ENCODE results near the gene NCAM1.

The NCAM1 gene

DNA sequence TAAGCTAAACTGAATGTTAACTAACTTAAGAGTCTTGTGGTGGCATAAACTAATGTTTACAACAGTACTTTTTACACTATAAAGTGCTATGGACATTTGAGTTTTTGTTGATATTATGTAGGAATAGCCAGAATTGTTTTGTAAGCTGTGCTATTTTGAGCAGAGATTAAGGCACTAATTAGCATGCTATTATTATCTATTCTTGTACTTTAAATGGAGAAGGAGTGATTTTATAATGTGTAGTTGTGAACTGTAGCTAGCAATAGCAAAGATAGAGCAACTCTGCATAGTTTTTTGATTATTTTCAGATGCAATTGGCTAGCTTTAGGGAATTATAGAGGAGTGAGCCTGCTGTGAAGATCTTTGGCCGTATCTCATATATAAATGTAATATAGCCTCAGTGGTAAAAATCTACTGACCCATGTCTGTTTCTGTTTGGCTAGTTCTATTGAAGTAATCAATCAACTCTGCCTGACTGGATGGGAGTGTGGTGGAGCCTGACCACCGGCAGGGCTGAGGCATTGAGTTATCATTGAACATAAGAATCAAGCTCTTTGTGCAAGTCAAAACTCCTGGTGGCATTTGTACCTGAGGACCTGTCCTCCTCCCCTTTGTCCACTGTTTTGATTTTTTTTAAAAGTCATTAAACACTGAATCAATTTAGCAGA, 34.3 kb downstream of the NCAM1 start:
- TF ChIP-seq, protein P1, sequence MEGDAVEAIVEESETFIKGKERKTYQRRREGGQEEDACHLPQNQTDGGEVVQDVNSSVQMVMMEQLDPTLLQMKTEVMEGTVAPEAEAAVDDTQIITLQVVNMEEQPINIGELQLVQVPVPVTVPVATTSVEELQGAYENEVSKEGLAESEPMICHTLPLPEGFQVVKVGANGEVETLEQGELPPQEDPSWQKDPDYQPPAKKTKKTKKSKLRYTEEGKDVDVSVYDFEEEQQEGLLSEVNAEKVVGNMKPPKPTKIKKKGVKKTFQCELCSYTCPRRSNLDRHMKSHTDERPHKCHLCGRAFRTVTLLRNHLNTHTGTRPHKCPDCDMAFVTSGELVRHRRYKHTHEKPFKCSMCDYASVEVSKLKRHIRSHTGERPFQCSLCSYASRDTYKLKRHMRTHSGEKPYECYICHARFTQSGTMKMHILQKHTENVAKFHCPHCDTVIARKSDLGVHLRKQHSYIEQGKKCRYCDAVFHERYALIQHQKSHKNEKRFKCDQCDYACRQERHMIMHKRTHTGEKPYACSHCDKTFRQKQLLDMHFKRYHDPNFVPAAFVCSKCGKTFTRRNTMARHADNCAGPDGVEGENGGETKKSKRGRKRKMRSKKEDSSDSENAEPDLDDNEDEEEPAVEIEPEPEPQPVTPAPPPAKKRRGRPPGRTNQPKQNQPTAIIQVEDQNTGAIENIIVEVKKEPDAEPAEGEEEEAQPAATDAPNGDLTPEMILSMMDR (IDR thresholded peaks at IDR 0.05) = no peak

GRCh38 chr11:112996994-112997393, 35.8 kb downstream of the NCAM1 start:
- TF ChIP-seq, protein P1 (IDR thresholded peaks at IDR 0.05) = no peak

DNA sequence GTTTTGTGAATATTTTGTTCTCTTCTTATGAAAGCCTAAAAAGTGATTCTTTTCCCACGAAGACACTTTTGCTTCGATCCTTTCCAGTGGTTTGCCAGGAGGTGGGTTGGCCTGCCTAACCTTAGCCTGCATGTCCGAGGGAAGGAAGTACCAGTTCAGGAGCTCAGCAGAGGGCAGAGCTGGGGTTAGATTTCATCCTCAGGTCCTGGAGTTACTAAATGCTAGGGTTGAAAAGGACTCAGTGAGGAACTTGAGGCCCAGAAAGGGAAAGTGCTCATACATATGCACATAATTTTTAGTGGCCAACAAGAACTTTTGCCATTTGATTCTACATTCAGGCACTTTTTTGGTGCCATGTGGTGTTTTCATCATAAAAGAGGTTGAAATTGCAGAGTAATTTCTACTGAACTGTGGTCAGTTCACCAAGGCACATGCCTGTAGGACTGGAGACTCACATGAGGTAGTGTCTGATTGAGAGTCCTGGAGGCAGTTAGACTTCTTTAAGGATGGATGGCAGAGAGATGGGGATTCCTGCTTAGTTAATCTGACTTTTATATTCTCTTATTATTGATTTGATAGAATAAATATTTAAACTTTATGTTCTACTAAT, 36.7 kb downstream of the NCAM1 start:
- TF ChIP-seq, protein P1 (IDR thresholded peaks at IDR 0.05) = no peak

- TF ChIP-seq, protein P1 (IDR thresholded peaks at IDR 0.05) = no peak
These were observed 38.3 kb downstream of the NCAM1 start for GRCh38 chr11:112999520-112999919.

DNA sequence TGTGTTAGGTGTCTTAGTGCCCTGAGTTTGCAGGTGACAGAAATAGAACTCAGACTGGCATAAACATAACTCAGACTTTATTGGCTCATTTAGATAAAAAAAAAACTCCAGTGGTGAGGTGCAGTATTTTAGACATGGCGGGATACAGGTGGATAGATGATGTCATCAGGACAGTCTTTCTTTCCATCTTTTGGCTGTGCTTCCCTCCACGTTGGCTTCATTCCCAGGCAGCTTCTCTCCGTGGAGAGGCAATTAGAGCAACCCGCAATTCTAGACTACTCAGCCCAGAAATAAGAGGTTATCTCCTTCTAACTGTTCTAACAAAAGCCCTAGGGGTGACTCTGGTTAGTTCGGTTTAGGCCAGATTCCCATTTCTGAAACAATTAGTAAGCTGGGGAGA, 40.5 kb downstream of the NCAM1 start:
- TF ChIP-seq, protein P1 (IDR thresholded peaks at IDR 0.05) = no peak

DNA sequence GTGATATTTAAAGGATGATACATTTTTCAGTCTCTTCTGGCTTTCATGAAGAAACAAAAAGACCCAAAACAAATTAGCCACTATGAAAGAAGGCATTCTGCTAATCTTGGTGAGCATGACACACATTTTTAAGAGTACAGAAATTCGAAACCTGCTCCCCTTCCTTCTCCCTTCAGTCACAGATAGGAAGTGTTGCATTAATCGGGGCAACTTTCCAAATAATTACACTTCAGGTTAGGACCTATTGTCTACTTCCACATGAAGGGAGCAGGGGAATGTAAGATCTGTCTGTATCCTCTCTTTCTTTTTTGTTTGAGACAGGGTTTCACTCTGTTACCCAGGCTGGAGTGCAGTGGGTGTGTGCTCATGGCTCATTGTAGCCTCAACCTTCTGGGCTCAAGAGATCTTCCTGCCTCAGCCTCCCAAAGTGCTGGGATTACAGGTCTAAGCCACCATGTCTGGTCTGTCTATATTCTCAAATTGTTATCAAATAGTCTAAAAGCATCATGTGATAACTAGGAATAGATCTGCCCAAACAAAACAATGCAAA, 45.8 kb downstream of the NCAM1 start:
- TF ChIP-seq, protein P1 (IDR thresholded peaks at IDR 0.05) = no peak

GRCh38 chr11:113014262-113015097, 53.3 kb downstream of the NCAM1 start:
- TF ChIP-seq, protein P1 (IDR thresholded peaks at IDR 0.05) = no peak
